GM23338 (cell line): ENCODE results near the gene ME1.

Source experiments
- CTCF ChIP-seq, 2 experiments: fragments of 200-600 bp in 1 of 2; sonication (generic) in 1 of 2; conservative IDR thresholded peaks; 2 replicates each; pipeline versions ENCODE4 v1.5.1 to v1.6.1; 2016 to 2017; ENCODE audit warnings: antibody characterized with exemption in 2 of 2, low read depth in 2 of 2, mild to moderate bottlenecking in 2 of 2, moderate library complexity in 1 of 2
- EZH2phosphoT487 ChIP-seq: fragments of 200-600 bp; sonication (generic); IDR thresholded peaks from one replicate; pipeline ENCODE4 v1.8.1; 2018; ENCODE audit warnings: antibody characterized with exemption; ENCODE audit not compliant: unreplicated experiment
- JUNB ChIP-seq: IDR thresholded peaks from one replicate; pipeline ENCODE4 v1.6.1; 2016; ENCODE audit warnings: antibody characterized with exemption; ENCODE audit not compliant: unreplicated experiment
- POLR2AphosphoS5 ChIP-seq: IDR thresholded peaks from 2 replicates; pipeline ENCODE4 v1.6.1; 2016; ENCODE audit warnings: antibody characterized with exemption, low read depth
- TF ChIP-seq, protein P1 (sequence below): IDR thresholded peaks from one replicate; pipeline ENCODE4 v1.6.1; 2018; ENCODE audit warnings: antibody characterized with exemption; ENCODE audit not compliant: unreplicated experiment

- TF ChIP-seq CTCF (conservative IDR thresholded peaks at IDR 0.05; ENCODE audit: low read depth in 2 of 2) (no peak), EZH2phosphoT487 (no peak), JUNB (no peak), POLR2AphosphoS5 (no peak)
- TF ChIP-seq, protein P1, sequence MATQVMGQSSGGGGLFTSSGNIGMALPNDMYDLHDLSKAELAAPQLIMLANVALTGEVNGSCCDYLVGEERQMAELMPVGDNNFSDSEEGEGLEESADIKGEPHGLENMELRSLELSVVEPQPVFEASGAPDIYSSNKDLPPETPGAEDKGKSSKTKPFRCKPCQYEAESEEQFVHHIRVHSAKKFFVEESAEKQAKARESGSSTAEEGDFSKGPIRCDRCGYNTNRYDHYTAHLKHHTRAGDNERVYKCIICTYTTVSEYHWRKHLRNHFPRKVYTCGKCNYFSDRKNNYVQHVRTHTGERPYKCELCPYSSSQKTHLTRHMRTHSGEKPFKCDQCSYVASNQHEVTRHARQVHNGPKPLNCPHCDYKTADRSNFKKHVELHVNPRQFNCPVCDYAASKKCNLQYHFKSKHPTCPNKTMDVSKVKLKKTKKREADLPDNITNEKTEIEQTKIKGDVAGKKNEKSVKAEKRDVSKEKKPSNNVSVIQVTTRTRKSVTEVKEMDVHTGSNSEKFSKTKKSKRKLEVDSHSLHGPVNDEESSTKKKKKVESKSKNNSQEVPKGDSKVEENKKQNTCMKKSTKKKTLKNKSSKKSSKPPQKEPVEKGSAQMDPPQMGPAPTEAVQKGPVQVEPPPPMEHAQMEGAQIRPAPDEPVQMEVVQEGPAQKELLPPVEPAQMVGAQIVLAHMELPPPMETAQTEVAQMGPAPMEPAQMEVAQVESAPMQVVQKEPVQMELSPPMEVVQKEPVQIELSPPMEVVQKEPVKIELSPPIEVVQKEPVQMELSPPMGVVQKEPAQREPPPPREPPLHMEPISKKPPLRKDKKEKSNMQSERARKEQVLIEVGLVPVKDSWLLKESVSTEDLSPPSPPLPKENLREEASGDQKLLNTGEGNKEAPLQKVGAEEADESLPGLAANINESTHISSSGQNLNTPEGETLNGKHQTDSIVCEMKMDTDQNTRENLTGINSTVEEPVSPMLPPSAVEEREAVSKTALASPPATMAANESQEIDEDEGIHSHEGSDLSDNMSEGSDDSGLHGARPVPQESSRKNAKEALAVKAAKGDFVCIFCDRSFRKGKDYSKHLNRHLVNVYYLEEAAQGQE = no peak
Measured at GRCh38 chr6:83413068-83413467, 17.8 kb downstream of the ME1 start.
